ENCODE data around the gene PRPH.

DNA sequence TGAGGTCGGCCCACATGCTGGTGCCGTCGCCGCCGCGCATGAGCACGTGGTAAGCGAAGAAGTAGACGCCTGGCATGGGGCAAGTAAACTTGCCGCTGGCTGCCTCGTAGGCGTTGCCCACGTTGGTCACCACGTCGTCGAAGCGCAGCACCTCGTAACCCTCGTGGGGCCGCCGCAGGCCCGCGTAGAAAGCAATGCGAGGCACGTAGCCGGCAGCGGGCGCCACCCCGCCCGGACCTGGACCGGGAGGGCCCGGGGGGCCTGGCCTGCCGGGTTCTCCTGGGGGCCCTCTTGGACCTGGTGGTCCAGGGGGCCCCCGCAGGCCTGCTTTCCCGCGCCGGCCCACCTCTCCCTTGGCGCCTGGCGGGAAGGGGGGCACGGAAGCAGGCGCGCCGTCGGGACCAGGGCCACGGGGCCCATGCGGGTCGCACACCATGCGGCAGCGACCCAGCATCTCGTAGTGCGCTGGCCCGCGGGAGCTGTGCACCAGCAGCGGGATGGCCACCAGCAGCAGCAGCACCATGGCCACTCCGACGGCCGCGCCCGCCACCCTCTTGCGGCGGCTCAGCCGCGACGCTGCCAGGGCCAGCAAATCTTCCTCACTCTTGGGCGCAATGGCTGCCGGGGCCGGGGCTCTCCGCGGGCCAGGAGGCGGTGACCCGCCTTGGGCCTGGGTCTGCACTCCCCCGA is 41.2 kb downstream of the PRPH start:
- TF ChIP-seq, protein P1, sequence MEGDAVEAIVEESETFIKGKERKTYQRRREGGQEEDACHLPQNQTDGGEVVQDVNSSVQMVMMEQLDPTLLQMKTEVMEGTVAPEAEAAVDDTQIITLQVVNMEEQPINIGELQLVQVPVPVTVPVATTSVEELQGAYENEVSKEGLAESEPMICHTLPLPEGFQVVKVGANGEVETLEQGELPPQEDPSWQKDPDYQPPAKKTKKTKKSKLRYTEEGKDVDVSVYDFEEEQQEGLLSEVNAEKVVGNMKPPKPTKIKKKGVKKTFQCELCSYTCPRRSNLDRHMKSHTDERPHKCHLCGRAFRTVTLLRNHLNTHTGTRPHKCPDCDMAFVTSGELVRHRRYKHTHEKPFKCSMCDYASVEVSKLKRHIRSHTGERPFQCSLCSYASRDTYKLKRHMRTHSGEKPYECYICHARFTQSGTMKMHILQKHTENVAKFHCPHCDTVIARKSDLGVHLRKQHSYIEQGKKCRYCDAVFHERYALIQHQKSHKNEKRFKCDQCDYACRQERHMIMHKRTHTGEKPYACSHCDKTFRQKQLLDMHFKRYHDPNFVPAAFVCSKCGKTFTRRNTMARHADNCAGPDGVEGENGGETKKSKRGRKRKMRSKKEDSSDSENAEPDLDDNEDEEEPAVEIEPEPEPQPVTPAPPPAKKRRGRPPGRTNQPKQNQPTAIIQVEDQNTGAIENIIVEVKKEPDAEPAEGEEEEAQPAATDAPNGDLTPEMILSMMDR (IDR thresholded peaks at IDR 0.05), result no peak
- no peak for TF ChIP-seq POLR2A (IDR thresholded peaks at IDR 0.05)

Measured in heart left ventricle (tissue), 13 donors.